ENCODE measurements around the gene HLCS.

HLCS gene

GRCh38 chr21:36704958-36705678 is 261.4 kb downstream of the HLCS start:
- no peak for DNase-seq (ENCODE audit: low read depth, low spot score)

- no peak for DNase-seq (ENCODE audit: low read depth, low spot score)
These were observed 262.1 kb downstream of the HLCS start for GRCh38 chr21:36704281-36704957.

GRCh38 chr21:36703626-36704280 is 262.7 kb downstream of the HLCS start:
- DNase-seq (ENCODE audit: low read depth, low spot score), result no peak

- DNase-seq (ENCODE audit: low read depth, low spot score), result no peak
These were observed 263.3 kb downstream of the HLCS start for GRCh38 chr21:36703123-36703522.

GRCh38 chr21:36702622-36702968 is 263.9 kb downstream of the HLCS start:
- DNase-seq (ENCODE audit: low read depth, low spot score), result no peak

- DNase-seq (ENCODE audit: low read depth, low spot score), result no peak
These were observed 264.5 kb downstream of the HLCS start for GRCh38 chr21:36701756-36702621.

GRCh38 chr21:36700971-36701755 is 265.3 kb downstream of the HLCS start:
- DNase-seq (ENCODE audit: low read depth, low spot score), result no peak
